ENCODE results near the gene MBIP.

Gene MBIP

DNA sequence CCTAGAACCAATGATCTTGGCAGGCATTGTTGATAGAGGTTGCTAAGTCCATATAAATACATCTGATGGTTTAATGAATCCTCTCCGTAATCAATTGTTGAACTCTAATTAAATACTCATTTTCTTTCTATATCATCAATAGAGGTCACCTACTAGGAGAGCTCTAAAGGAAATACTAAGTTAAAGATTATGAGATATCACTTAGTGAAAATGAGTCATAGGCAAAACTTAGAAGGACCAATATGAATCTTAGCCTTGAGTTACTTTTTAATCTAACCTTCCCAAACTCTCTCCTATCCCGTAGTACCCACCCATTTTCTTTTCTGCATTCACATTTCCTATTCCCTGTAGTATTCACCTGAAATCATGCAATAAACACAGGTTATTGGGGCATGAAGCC, 50.2 kb downstream of the MBIP start:
- H3K4me3 ChIP-seq (ENCODE audit: low read depth, low read length), result no peak overlapping the region

DNA sequence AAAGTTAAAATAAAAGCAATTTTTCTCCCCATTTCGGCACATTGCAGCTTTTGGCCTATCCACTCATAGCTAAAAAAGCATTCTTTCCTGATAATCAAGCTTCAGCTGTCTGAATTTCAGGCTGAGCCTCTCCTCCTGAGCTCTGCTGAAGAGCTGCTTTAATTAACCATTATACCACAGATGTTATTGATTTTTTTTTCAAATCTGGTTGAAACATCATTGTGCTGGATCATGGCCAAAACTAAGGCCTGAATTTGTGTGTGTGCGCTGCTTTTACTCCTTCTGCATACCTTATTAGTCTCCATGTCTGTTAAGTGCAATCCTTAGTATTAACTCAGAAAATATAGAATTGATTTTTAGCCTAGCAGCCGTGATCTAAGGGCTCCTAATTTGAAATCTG, 52.3 kb downstream of the MBIP start:
- no peak overlapping the region for H3K4me3 ChIP-seq (ENCODE audit: low read depth, low read length)

GRCh38 chr14:36264595-36264994, 55.8 kb downstream of the MBIP start:
- H3K4me3 ChIP-seq (ENCODE audit: low read depth, low read length), result no peak overlapping the region

DNA sequence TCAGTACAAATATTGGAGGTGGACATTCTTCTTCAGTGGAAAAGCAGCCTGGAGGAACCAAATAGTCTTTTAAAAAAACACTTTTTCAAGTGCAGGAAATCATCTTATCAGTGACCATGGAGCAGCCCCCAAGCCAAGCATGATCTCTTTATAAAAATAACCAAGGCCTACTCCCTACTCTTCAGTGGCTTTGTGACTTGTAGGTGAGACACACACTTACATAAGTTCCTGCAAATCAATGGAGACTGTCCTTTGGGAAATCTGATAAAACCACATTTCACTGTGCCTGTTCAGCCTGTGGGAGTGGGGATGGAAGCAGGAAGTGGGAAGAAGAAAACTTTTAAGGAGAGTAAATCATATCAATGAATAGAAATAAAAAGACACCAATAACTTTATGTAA, 56.3 kb downstream of the MBIP start:
- no peak overlapping the region for H3K4me3 ChIP-seq (ENCODE audit: low read depth, low read length)

- no peak overlapping the region for H3K4me3 ChIP-seq (ENCODE audit: low read depth, low read length)
Measured at GRCh38 chr14:36260970-36261640, 59.3 kb downstream of the MBIP start.

GRCh38 chr14:36258241-36258640, 62.2 kb downstream of the MBIP start:
- H3K4me3 ChIP-seq (ENCODE audit: low read depth, low read length), result no peak overlapping the region

DNA sequence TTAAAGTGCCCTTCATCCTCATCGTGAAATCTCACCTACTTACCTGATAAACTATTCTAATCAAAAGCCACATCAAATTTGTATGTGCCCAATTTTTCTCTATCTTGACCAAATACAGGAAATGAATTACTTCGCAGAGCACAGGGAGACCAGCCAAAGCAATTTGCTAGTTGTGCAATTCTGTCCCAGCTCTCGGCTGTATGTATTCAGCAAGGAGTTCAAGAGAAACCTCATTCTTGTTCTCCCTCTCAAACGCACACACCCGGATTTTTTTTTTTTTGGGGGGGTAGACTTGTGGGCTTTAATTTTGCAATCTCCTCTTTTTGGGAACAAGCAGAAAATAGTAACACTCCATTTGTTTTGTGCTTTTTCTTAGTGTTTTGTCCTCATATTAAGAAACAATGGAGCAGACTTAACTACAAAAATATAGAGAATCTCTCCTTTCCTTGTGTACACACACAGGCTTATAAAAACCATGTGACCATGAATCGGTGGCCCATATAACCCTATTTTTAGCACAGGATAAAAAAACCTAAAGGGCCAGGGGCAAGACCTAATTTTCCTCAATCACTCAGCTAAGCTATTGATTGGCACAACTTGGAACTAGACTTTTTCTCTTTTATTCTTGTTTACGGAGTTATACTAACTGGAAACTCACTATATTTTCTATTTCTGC, 64.2 kb downstream of the MBIP start:
- no peak overlapping the region for H3K4me3 ChIP-seq (ENCODE audit: low read depth, low read length)

GRCh38 chr14:36254020-36254624, 66.3 kb downstream of the MBIP start:
- no peak overlapping the region for H3K4me3 ChIP-seq (ENCODE audit: low read depth, low read length)
